Stimulated activated CD4-positive, alpha-beta T cell treated with anti-CD3 and anti-CD28 coated beads, Interleukin-1b, Interleukin-23, amount 100 ng/mL, for 4 hours (primary cell): ENCODE results near the gene PABPN1L.

Experiments
- DNase-seq, 2 donors: peaks; one replicate each; pipeline ENCODE4 v3.0.0-alpha.2; 2020; ENCODE audit warnings: low read depth in 2 of 2

The PABPN1L gene

DNA sequence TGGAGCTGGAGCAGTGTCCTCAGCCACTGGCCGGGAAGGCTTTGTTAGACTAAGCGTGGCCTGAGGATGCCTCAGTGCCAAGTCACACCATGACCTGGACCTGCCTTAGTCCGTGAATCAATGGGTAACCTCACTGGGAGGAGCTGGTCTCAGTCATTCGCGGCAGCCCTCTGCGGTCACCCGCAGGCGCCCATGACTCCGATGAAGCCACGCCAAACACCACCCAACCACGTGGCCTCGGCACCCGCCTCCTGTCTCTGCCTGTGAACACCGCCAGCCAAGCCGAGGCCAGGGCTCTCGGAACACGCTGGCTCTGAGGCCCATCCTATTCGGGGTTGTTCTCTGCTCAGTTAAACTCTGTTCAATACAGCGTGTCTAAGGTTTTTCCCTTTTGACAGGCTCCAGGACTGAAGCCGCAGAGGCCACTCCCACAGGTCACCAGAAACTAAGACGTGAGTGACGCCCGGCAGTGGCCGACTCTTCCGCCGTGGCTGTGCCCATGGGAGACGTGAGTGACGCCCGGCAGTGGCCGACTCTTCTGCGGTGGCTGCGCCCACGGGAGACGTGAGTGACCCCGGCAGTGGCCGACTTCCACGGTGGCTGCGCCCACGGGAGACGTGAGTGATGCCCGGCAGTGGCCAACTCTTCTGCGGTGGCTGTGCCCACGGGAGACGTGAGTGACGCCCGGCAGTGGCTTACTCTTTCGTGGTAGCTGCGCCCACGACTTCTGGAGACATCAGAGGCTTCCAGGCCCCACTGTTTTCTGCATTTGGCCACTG is 16.8 kb upstream of the PABPN1L start:
- DNase-seq: no peak

DNA sequence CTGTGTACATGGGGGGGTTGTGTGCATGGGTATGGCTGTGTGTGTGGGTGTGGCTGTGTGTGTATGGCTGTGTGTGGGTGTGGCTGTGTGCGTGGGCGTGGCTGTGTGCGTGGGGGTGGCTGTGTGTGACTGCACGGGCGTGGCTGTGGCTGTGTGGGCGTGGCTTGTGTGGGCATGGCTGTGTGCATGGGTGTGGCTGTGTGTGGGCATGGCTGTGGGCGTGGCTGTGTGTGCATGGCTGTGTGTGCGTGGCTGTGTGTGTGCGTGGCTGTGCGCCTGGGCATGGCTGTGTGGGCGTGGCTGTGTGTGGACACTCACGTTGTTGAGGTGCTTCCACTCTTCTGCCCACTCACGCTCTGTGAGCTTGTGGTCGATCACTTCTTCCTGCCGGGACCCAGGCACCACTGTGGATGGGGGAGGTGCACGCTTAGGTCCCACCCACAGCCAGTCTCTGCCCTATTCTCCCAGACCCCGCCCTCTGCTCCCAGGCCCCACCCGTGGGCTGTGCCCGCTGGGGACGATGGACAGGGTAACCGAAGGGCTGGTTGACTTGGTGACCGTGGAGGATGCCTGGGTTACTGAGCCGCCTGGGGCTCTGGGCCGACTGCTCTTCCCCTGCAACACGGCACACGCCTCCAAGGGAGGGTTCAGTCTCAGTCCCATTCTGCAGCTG is 16.0 kb upstream of the PABPN1L start:
- peak in 1 of 2 donors; percentile 6 for DNase-seq

GRCh38 chr16:88881675-88882357 is 15.4 kb upstream of the PABPN1L start:
- DNase-seq: no peak

DNA sequence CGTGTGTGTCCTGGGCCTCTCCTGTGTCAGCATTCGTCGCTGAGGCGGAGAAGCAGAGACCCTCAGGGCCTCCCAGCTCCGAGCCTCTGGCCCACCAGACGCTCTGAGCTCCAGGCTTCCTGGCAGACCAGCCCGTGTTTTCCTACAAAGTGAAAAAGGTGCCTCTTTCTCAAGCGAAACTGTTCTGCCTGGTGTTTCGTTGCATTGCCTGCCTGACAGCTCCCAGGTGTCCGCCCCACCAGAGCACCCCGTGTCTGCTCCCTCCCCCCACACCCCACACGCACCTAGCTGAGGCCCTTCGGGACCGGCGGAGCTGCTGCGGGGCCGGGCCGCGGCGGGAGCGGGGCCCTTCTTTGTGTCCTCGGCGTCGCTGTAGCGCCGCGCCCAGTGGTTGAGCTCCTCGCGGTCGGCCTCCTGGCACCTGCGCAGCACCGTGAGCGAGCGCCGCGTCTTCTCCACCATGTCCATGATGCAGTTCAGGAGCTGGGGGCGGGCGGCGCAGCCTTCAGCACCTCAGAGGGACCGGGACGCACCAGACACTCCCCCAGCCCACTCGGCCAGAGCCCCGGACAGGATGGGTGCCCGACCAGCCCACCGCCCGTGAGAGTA is 14.7 kb upstream of the PABPN1L start:
- no peak for DNase-seq

GRCh38 chr16:88880226-88881006 is 14.0 kb upstream of the PABPN1L start:
- no peak for DNase-seq

- no peak for DNase-seq
Measured at GRCh38 chr16:88879788-88880055, 13.3 kb upstream of the PABPN1L start.

DNA sequence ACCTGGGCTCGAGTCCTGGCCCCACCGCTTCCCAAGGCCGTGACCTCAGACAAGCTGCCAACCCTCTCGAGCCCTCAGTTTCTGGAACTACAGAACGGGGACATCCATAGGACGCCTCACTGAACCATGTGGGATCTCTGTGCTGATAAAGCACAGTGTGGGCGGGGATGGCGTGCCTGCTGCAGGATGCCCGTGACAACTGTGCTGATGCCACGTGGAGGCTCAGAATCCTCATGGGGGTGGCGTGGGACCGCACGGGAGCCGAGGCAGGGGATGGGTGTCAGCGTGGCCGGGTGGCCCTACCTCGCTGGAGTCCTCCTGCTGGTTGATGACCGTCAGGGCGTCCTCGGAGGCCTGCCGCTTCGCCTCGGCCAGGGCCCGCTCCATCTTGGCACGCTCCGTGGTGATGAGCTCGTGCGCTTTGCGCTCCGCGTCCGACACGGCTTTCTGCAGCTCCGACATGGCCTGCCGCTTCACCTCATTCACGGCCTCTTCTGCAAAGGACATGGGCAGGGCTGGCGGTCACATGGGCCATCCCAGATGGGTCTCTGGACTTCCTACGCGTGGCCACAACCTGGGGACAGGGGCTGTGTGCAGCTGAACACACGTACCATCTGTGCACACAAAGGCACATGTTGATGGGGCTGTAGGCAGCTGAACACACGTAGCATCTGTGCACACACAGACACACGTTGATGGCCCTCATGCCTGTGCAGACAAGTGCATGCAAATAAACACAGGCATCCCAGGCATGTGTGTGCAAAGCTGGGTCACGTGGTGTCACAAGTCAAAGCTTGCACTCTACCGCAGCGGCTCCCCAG is 12.7 kb upstream of the PABPN1L start:
- no peak for DNase-seq

DNA sequence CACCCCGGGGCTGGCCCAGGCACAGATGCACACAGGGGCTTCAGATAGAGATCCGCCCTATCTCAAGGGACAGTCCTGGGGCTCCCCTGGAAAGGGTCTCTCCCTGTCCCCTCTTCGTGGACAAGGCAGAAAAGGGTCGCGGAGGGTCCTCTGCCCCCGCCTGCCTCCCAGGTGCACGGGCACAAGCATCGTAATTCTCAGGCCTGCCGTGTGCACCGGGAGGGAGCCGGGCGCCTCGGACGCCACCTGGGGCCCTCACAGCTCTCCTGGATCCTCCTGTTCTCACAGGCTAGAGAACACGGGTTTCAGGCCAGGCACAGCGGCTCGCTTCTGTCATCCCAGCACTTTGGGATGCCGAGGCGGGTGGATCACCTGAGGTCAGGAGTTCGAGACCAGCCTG is 11.9 kb upstream of the PABPN1L start:
- DNase-seq: no peak

- DNase-seq: no peak
Measured at GRCh38 chr16:88877564-88878289, 11.3 kb upstream of the PABPN1L start.

DNA sequence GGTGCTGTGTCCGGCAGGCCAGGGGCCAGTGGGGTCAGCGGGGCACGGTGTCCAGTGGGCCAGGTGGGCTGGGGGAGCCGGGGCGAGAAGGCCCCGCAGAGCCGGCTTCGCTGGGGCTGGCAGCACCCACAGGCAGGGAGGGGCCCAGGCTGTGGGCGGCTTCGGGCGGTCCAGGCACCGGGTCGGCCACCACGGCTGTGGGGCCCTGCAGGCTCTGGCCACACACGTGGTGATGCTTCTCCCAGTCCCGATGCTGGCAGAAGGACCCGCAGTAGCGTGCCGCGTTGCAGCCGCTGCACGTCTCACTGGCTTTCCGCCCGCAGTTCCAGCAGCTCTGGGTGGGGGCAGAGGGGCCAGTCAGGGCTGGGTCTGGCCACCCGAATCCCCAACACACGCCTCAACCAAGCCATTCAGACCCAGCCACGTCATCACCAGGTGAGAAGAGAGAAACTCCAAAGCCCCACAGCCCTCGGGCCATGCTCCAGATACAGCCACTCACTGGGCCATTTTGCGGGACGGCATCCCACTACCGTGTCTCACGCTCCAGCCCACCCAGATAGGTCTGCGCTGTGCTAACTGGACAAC is 10.6 kb upstream of the PABPN1L start:
- no peak for DNase-seq

DNA sequence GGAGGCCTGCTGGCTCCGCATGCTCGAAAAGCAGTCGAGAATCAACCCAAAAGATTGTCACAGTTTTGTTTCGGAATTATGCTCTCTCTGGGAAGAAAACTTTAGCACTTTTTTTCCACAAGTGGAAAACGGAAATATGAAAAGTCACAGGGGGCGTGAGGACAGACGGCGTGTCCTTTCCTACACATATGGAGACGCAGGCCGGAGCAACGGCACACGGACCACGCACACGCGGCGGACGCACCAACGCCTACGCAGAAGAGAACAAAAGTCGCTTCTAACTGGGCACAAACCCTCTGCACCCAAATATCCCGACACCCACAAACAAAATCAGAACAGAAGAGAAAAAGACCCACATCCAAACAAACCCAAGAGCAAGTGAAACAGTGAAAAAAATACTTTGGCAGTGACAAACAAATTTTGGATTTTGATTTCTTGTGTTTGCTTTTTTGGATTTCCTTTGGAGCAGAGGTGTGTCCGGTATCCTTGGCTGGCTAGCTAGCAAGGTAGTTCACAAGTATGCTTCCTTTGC is 9.3 kb upstream of the PABPN1L start:
- no peak for DNase-seq

DNA sequence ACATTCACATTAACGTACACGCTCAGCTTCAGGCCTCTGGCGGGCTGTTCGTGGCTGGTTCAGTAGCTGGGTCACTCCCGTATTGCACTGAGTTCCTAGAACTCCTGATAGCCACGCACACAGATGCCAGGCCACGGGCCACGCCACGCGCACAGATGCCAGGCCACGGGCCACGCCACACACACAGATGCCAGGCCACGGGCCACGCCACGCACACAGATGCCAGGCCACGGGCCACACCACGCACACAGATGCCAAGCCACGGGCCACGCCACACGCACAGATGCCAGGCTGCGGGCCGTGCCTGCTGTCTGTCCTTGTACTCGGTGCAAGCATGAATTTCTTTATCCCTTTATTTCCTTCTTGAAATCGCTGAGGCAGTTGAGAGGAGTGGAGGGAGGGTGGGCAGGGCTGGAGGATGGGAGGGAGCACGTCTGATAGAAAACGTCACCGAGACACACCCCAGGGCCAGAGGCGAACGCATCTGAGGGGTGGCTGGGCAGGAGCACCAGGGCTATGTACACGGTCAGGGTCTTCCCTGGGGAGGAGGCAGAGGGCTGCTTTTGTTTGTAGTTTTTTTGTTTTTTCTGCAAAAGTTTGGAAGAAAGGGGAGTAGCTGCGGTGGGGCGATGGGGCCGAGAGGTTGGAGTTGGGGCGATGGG is 8.6 kb upstream of the PABPN1L start:
- DNase-seq: no peak

GRCh38 chr16:88872650-88873331 is 6.3 kb upstream of the PABPN1L start:
- no peak for DNase-seq

DNA sequence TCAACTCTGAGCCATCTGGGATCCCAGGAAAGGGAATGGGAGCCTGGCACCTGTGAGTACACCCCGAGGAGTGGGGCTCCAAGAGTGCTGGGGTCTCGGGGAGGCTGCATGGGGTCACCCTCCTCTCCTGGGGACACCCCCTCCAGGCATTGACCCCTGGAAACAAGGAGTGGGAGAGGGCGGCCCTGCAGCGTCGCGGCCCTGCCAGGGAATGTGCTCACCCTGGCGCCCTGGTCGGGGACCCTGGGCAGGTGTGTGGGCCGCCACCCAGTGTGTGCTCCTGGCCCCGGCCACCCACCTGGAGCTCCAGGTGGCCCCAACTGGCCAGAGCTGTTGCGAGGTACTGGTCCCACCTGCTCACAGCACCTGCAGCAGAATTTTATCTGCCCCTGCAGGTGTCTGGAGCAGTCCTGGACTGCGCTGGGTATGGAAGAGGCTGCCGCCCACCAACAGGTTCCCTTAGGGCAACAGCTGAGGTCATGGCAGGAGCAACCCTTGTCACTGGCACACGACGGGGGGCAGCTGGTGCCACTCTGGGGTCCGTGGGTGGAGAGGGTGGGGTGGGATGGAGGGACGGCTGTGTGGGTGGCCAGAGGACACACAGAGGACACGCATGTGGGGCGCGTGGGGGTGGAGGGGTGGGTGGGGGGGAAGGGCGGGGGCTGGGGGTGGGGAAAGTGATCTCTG is 5.4 kb upstream of the PABPN1L start:
- no peak for DNase-seq

GRCh38 chr16:88871349-88871702 is 4.9 kb upstream of the PABPN1L start:
- DNase-seq: no peak

GRCh38 chr16:88870608-88871348 is 4.3 kb upstream of the PABPN1L start:
- no peak for DNase-seq

DNA sequence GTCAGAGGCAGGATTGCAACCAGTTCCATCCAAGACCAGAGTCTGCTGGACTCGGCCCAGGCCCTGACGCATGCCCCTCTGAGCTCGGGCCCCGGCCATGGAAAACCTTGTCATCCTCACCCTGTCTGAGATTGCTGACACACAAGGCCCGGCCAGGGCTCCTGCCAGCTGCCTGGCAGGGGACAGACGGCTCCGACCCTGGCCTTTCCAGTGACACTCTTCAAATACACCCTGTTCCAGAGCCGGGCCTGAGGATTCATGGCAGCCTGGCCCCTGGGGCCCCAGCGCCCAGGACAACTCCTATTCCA is 3.2 kb upstream of the PABPN1L start:
- DNase-seq: no peak
